Neural progenitor cell (in vitro differentiated cells): ENCODE data around the gene NKPD1. TPM values are rescaled to one million over a fixed set of nuclear protein-coding genes. Genes with fewer than 3 reads are reported as not detected.

Source experiments
- DNase-seq: peaks from one replicate; pipeline ENCODE4 v3.0.0-alpha.2; 2016; ENCODE audit warnings: low spot score
- H2AFZ ChIP-seq: fragments of 200-600 bp; sonication (generic); replicated peaks from 2 replicates; pipeline ENCODE4 v1.6.1; 2016; ENCODE audit warnings: antibody characterized with exemption
- H3F3A ChIP-seq: fragments of 200-600 bp; sonication (generic); 2 replicates; pipeline ENCODE4 v1.6.1; 2016; ENCODE audit warnings: antibody characterized with exemption, low read depth
- H3K27ac ChIP-seq: fragments of 200-600 bp; sonication (generic); 2 replicates; pipeline ENCODE4 v1.5.1; 2016; ENCODE audit warnings: mild to moderate bottlenecking
- H3K27me3 ChIP-seq: fragments of 200-600 bp; sonication (generic); 2 replicates; pipeline ENCODE4 v1.6.1; 2016; ENCODE audit warnings: mild to moderate bottlenecking, moderate library complexity
- H3K36me3 ChIP-seq: fragments of 200-600 bp; sonication (generic); 2 replicates; pipeline ENCODE4 v1.5.1; 2016
- H3K4me1 ChIP-seq: fragments of 200-600 bp; sonication (generic); 2 replicates; pipeline ENCODE4 v1.6.1; 2016; ENCODE audit warnings: mixed run types
- H3K4me2 ChIP-seq: fragments of 200-600 bp; sonication (generic); 2 replicates; pipeline ENCODE4 v1.6.1; 2016
- H3K4me3 ChIP-seq: fragments of 200-600 bp; sonication (generic); 2 replicates; pipeline ENCODE4 v1.5.1; 2016
- H3K79me2 ChIP-seq: fragments of 200-600 bp; sonication (generic); 2 replicates; pipeline ENCODE4 v1.6.1; 2016; ENCODE audit warnings: low read depth
- H3K9ac ChIP-seq: fragments of 200-600 bp; sonication (generic); 2 replicates; pipeline ENCODE4 v1.6.1; 2016
- H3K9me3 ChIP-seq: fragments of 200-600 bp; sonication (generic); 2 replicates; pipeline ENCODE4 v1.5.1; 2016; ENCODE audit warnings: low read depth
- H4K20me1 ChIP-seq: fragments of 200-600 bp; sonication (generic); 2 replicates; pipeline ENCODE4 v1.6.1; 2016; ENCODE audit warnings: low read depth
- H3K27ac Mint-ChIP-seq: 3 replicates; pipeline ENCODE4 v1.8.0; 2021; ENCODE audit warnings: mixed read lengths
- H3K27me3 Mint-ChIP-seq: 2 replicates; pipeline ENCODE4 v1.8.0; 2022; ENCODE audit warnings: low read depth, mild to moderate bottlenecking, inconsistent platforms, moderate library complexity, mixed read lengths; ENCODE audit not compliant: insufficient read depth
- H3K36me3 Mint-ChIP-seq: 3 replicates; pipeline ENCODE4 v1.8.0; 2021; ENCODE audit warnings: mixed read lengths
- H3K4me1 Mint-ChIP-seq: 3 replicates; pipeline ENCODE4 v1.8.0; 2021; ENCODE audit warnings: mixed read lengths
- H3K4me3 Mint-ChIP-seq: 3 replicates; pipeline ENCODE4 v1.8.0; 2021; ENCODE audit warnings: mild to moderate bottlenecking, moderate library complexity, mixed read lengths
- H3K9me3 Mint-ChIP-seq: 3 replicates; pipeline ENCODE4 v1.8.0; 2020; ENCODE audit warnings: mixed read lengths
- EZH2 ChIP-seq: fragments of 200-600 bp; sonication (generic); IDR thresholded peaks from 2 replicates; pipeline ENCODE4 v1.6.1; 2017; ENCODE audit warnings: antibody characterized with exemption, mild to moderate bottlenecking, moderate library complexity
- EZH2phosphoT487 ChIP-seq: fragments of 200-600 bp; sonication (generic); IDR thresholded peaks from 2 replicates; pipeline ENCODE4 v1.6.1; 2017; ENCODE audit warnings: antibody characterized with exemption
- total RNA-seq: library from RNA; depleted of rRNA; stranded (reverse); fragments of >200 nt; gene quantifications from 2 replicates; pipeline ENCODE4 v1.2.3, GENCODE V29; 2015; ENCODE audit warnings: low replicate concordance
- TF ChIP-seq, protein P1 (sequence below): fragments of 200-600 bp; sonication (generic); IDR thresholded peaks from 2 replicates; pipeline ENCODE4 v1.5.1; 2017; ENCODE audit warnings: antibody characterized with exemption, mild to moderate bottlenecking

Gene NKPD1, protein sequence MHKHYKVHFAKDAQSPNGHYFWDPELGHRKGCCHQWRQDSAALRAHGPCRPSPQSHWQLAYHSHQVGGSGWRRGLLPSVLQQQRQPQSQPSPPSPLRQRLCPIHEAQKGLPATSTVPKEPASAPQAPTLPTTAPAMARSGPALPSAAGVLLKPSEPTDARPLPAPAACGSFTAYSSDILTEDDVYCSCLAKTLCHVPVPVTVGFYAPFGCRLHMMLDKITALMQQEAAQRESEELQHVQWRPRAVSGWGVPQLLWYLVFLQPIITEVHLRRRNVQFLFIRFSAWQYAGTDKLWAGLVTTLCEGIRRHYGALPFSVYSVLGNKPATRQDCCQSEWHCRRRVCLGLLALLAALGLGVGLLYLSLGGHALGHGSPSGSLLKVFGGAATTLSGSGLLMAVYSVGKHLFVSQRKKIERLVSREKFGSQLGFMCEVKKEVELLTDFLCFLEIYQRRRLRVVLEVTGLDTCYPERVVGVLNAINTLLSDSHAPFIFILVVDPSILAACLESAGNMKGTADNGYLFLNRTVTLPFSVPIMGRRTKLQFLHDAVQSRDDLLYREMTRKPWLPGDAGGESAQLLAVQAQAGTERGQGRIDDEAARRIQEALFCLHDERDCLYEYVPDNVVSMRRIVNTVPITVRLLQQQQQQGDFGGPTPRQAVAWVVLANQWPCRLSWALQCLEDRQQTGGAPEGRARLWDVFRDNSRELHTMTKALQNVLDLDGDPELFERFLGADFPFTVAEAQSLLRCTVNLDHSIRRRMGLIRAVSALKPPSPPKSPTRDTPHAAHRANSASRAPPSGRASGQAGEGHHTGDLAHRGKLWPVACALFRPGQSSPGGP
- 0.02 and 0.19 TPM in 2 replicates for total RNA-seq

DNA sequence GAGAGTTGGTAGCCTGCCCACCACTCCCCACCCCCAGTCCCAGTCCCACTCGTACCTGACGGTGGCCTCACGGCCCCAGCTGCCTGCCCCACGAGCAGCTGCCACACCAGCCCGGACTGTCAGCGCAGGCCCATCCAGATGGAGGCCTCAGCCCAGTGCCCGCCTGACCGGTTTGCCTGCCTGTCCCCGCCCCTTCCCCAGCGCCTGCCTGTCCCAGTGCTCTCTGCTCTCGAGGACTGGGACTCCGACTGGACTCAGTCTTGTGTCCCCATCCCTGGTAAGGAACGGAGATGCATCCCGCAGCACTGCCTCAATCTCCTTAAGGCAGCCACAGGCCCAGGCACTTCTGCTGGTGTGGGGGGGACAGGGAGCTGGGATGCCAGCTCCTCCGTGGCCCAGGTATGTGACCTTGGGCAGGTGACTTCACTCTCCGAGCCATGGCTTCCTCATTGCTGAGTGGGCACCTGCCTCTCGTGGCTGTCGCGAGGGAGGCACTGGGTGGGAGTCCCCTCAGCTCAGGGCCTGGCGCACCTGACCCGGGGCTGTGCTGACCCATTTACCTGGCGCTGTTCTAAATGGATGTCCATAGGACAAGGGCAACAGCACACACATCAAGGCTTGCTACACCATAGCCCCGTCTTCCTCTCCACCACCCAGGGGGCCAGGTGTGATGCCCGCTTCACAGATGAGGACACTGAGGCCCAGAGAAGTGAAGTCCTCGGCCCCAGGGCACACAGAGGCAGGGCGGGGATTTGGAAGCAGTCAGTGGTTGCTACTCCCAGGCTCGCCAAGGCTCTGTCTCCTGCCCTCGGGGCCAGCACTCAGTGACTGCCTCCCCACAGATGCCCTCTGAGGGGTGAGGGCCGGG lies at the start of gene NKPD1:
NKPD1 (minus strand) TSS at position 113 of the 868 bp plus-strand sequence. CDS start 832 bp downstream, outside the sequence.
- H4K20me1 ChIP-seq = peaks cover 8% of the 10 kb centered on the region
- H3K36me3 Mint-ChIP-seq = no peaks in the 10 kb centered on the region
- peaks cover 3% of the 10 kb centered on the region for H3K4me1 ChIP-seq
- H3K27ac ChIP-seq = no peak within 1 kb of the TSS
- H3K4me2 ChIP-seq = no peak within 1 kb of the TSS
- no peaks in the 10 kb centered on the region for H3K79me2 ChIP-seq
- H3K36me3 ChIP-seq = no peaks in the 10 kb centered on the region
- DNase-seq = no peak
- no peak within 1 kb of the TSS for H3K27ac Mint-ChIP-seq
- peak within 1 kb of the TSS; percentile 1 for H3K4me3 Mint-ChIP-seq
- H3K9me3 Mint-ChIP-seq = no peaks in the 10 kb centered on the region
- no peaks in the 10 kb centered on the region for H3K9me3 ChIP-seq
- H3K4me3 ChIP-seq = no peak within 1 kb of the TSS
- H3K27me3 Mint-ChIP-seq = peaks cover 4% of the 10 kb centered on the region
- H3K27me3 ChIP-seq = peaks cover 30% of the 10 kb centered on the region
- no peak within 1 kb of the TSS for H3K9ac ChIP-seq
- H3K4me1 Mint-ChIP-seq = peaks cover 12% of the 10 kb centered on the region
- no peaks in the 10 kb centered on the region for H3F3A ChIP-seq
- no peak within 1 kb of the TSS for H2AFZ ChIP-seq
- TF ChIP-seq EZH2 (no peak), EZH2phosphoT487 (no peak)
- TF ChIP-seq, protein P1, sequence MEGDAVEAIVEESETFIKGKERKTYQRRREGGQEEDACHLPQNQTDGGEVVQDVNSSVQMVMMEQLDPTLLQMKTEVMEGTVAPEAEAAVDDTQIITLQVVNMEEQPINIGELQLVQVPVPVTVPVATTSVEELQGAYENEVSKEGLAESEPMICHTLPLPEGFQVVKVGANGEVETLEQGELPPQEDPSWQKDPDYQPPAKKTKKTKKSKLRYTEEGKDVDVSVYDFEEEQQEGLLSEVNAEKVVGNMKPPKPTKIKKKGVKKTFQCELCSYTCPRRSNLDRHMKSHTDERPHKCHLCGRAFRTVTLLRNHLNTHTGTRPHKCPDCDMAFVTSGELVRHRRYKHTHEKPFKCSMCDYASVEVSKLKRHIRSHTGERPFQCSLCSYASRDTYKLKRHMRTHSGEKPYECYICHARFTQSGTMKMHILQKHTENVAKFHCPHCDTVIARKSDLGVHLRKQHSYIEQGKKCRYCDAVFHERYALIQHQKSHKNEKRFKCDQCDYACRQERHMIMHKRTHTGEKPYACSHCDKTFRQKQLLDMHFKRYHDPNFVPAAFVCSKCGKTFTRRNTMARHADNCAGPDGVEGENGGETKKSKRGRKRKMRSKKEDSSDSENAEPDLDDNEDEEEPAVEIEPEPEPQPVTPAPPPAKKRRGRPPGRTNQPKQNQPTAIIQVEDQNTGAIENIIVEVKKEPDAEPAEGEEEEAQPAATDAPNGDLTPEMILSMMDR = no peak

DNA sequence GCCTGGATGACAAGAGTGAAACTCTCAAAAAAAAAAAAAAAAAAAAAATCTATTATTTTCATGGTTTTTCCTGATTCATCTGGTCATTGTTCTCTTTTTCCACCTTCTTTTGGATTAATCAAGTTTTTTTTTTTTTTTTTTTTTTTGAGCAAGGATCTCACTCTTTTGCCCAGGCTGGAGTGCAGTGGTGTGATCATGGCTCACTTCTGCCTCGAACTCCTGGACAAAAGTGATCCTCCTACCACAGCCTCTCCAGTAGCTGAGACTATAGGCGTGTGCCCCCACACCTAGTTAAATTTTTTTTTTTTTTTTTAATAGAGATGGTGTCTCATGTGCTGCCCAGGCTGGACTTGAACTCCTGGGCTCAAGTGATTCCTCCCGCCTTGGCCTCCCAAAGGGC lies 45.5 kb upstream of the NKPD1 start:
- no peak overlapping the region for H3K4me2 ChIP-seq
- H3K4me1 Mint-ChIP-seq = peaks cover under 1% of the 10 kb centered on the region
- H3K36me3 ChIP-seq = no peaks in the 10 kb centered on the region
- TF ChIP-seq, protein P1 = no peak
- TF ChIP-seq EZH2 (no peak), EZH2phosphoT487 (no peak)
- no peaks in the 10 kb centered on the region for H3K4me1 ChIP-seq
- H3K27me3 ChIP-seq = no peaks in the 10 kb centered on the region
- H3K79me2 ChIP-seq = no peaks in the 10 kb centered on the region
- H3K27me3 Mint-ChIP-seq = peaks cover 6% of the 10 kb centered on the region
- no peaks in the 10 kb centered on the region for H3K9me3 ChIP-seq
- no peak overlapping the region for H3K27ac Mint-ChIP-seq
- no peaks in the 10 kb centered on the region for H4K20me1 ChIP-seq
- H3F3A ChIP-seq = no peaks in the 10 kb centered on the region
- no peak overlapping the region for H3K4me3 Mint-ChIP-seq
- no peaks in the 10 kb centered on the region for H3K36me3 Mint-ChIP-seq
- H2AFZ ChIP-seq = no peak overlapping the region
- DNase-seq = no peak
- no peak overlapping the region for H3K4me3 ChIP-seq
- no peak overlapping the region for H3K27ac ChIP-seq
- no peak overlapping the region for H3K9ac ChIP-seq
- no peaks in the 10 kb centered on the region for H3K9me3 Mint-ChIP-seq

DNA sequence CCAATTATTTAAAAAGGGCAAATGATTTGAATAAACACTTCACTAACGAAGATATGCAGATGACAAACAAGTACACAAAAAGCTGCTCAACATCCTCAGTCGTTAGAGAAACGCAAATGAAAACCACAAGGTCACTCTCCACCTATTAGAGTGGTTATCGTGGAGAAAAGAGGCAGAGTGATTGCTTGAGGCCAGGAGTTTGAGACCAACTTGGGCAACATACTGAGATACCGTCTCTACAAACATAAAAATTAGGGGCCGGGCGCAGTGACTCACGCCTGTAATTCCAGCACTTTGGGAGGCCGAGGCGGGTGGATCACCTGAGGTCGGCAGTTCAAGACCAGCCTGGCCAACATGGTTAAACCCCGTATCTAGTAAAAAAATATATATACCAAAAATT lies 45.0 kb upstream of the NKPD1 start:
- no peak overlapping the region for H3K4me2 ChIP-seq
- H4K20me1 ChIP-seq = no peaks in the 10 kb centered on the region
- no peaks in the 10 kb centered on the region for H3K27me3 ChIP-seq
- Mint-ChIP-seq H3K9me3 (no peaks in the 10 kb centered on the region), H3K4me1 (no peaks in the 10 kb centered on the region), H3K36me3 (no peaks in the 10 kb centered on the region), H3K27ac (no peak overlapping the region), H3K27me3 (peaks cover 6% of the 10 kb centered on the region), H3K4me3 (no peak overlapping the region)
- H3K9me3 ChIP-seq = no peaks in the 10 kb centered on the region
- H3K36me3 ChIP-seq = no peaks in the 10 kb centered on the region
- H3K79me2 ChIP-seq = no peaks in the 10 kb centered on the region
- no peaks in the 10 kb centered on the region for H3K4me1 ChIP-seq
- DNase-seq = no peak
- no peak overlapping the region for H3K27ac ChIP-seq
- H3F3A ChIP-seq = no peaks in the 10 kb centered on the region
- no peak overlapping the region for H3K9ac ChIP-seq
- TF ChIP-seq EZH2 (no peak), EZH2phosphoT487 (no peak)
- TF ChIP-seq, protein P1 = no peak
- H3K4me3 ChIP-seq = no peak overlapping the region
- no peak overlapping the region for H2AFZ ChIP-seq
